HEK293 (cell line): ENCODE results near the gene CCDC24.

Experiments
- CTCF ChIP-seq: fragments of 450-650 bp; formaldehyde crosslinking; IDR thresholded peaks from 2 replicates; pipeline ENCODE4 v1.5.1; 2016; ENCODE audit warnings: missing biosample characterization, missing genetic modification characterization
- MYNN ChIP-seq: fragments of 450-650 bp; formaldehyde crosslinking; IDR thresholded peaks from 2 replicates; pipeline ENCODE4 v1.5.1; 2016; ENCODE audit warnings: missing biosample characterization, missing genetic modification characterization, borderline replicate concordance
- SP2 ChIP-seq: fragments of 450-650 bp; formaldehyde crosslinking; IDR thresholded peaks from 2 replicates; pipeline ENCODE4 v1.5.1; 2016; ENCODE audit warnings: missing biosample characterization, missing genetic modification characterization
- TCF7L2 ChIP-seq: IDR thresholded peaks from 2 replicates; pipeline ENCODE4 v1.6.1; 2011; ENCODE audit warnings: low read depth, mild to moderate bottlenecking, inconsistent platforms, low read length, moderate library complexity, borderline replicate concordance
- ZBTB20 ChIP-seq: fragments of 450-650 bp; formaldehyde crosslinking; IDR thresholded peaks from 2 replicates; pipeline ENCODE4 v1.5.1; 2016; ENCODE audit warnings: missing biosample characterization, missing genetic modification characterization
- ZNF26 ChIP-seq: fragments of 450-650 bp; formaldehyde crosslinking; IDR thresholded peaks from 2 replicates; pipeline ENCODE4 v1.5.1; 2016; ENCODE audit warnings: missing biosample characterization, missing genetic modification characterization
- ZSCAN5A ChIP-seq: fragments of 450-650 bp; formaldehyde crosslinking; IDR thresholded peaks from 2 replicates; pipeline ENCODE4 v1.5.1; 2016; ENCODE audit warnings: missing biosample characterization, missing genetic modification characterization

GRCh38 chr1:44024031-44024902 lies 32.9 kb downstream of the CCDC24 start:
- TF ChIP-seq CTCF (tag by site-specific recombination) (no peak), MYNN (no peak), TCF7L2 (no peak), SP2 (no peak), ZSCAN5A (no peak), ZBTB20 (tag by site-specific recombination) (no peak), ZNF26 (tag by site-specific recombination) (no peak)
